SK-MEL-5 (cell line): ENCODE data around the gene ZDBF2. TPM values are rescaled to one million over a fixed set of nuclear protein-coding genes. Genes with fewer than 3 reads are reported as not detected.
"Not testable (repeated sequence)": the region's sequence is repeated elsewhere in the genome, so short reads cannot be mapped to it uniquely, and the experiment has no call there.

Source experiments
- DNase-seq: peaks from one replicate; pipeline ENCODE4 v3.0.0-alpha.2; 2016; ENCODE audit warnings: low read depth, low spot score
- in situ Hi-C: cut with HindIII; loops from 2 replicates; pipeline ENCODE4 v1.10.0; 2016; ENCODE audit warnings: low sequenced_read_pairs, high pct_unique_total_duplicates, low pct_unique_long_range_greater_than_20kb
- total RNA-seq: library from RNA; depleted of rRNA; stranded (reverse); fragments of >200 nt; shearing (Covaris generic); gene quantifications from 2 replicates; pipeline ENCODE4 v1.2.3, GENCODE V29; 2014

The ZDBF2 gene
- total RNA-seq, 1 experiment from 2014 or later = 13.1 TPM

DNA sequence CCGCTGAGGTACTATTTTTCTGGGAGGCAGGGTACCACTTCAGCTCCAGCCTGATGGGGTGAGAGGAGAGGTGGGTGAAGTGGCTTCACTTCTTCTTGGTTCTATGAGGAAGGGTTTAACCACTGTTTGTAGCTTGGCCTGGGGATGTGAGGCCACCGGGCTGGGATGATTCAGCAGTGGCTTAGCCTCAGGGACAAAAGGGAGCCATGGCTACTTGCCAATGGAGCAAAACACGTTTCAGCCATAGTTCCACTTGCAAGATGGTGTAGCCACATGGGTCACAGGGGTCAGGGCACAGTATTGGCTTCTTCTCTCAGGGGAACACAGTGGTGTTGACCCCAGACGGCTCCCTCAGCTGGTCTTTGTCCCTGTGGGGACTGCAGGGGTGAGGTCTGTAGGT is 14.9 kb downstream of the ZDBF2 start:
- in situ Hi-C loops = no loop called here
- DNase-seq = no peak

DNA sequence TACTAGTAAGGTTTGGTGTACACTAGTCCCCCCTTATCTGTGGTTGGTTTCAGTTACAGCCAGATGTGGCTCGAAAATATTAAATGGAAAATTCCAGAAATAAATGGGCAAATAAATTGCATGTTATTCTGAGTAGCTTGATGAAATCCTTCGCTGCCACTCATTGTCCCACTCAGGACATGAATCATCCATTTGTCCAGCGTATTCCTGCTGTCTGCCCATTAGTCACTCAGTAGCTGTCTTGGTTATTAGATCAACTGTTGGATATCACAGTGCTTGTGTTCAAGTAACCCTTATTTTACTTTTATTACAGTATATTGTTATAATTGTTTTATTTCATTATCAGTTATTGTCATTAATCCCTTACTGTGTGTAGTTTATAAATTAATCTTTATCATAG is 21.7 kb downstream of the ZDBF2 start:
- DNase-seq = no peak

DNA sequence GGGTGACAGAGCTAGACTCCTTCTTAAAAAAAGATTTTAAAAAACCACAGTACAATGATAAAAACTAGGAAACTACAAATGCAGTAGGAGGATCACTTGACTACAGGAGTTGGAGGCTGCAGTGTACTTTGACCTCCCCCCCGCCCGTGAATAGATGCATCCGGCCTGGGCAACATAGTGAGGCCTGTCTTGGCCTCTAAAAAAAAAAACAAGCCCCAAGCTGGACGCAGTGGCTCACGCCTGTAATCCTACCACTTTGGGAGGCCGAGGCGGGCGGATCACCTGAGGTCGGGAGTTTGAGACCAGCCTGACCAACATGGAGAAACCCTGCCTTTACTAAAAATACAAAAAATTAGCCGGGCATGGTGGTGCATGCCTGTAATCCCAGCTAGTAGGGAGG is 25.1 kb downstream of the ZDBF2 start:
- in situ Hi-C loops, DNase-seq: not testable (repeated sequence)

More for the DNA sequence above, 21.7 kb downstream of the ZDBF2 start:
- in situ Hi-C loops = no loop called here

DNA sequence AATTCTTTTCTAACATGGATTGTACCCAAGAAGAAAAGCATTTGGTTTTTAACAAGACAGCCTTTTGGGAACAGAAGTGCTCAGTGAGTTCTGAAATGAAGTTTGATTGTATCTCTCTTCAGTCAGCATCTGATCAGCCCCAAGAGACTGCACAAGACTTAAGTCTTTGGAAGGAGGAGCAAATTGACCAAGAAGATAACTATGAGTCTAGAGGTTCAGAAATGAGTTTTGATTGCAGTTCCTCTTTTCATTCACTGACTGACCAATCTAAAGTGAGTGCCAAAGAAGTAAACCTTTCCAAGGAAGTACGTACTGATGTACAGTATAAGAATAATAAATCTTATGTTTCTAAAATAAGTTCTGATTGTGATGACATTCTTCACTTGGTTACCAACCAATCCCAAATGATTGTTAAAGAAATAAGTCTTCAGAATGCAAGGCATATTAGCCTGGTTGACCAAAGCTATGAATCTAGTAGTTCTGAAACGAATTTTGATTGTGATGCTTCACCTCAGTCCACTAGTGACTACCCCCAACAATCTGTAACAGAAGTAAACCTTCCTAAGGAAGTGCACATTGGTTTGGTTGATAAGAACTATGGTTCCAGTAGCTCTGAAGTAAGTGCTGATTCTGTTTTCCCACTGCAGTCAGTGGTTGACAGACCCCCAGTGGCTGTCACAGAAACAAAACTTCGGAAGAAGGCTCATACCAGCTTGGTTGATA is 31.2 kb downstream of the ZDBF2 start:
- in situ Hi-C loops = no loop called here
- DNase-seq = no peak

DNA sequence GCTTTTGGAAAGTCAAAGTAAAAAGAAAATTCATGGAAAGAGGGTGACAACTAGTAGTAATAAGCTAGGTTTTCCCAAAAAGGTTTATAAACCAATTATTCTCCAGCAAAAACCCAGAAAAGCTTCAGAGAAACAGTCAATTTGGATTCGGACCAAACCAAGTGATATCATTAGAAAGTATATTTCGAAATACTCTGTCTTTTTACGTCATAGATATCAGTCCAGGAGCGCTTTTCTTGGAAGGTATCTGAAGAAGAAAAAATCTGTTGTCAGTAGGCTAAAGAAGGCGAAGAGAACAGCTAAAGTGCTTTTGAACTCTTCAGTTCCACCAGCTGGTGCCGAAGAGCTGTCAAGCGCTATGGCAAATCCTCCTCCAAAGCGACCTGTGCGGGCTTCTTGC is 36.6 kb downstream of the ZDBF2 start:
- in situ Hi-C loops = no loop called here
- no peak for DNase-seq

DNA sequence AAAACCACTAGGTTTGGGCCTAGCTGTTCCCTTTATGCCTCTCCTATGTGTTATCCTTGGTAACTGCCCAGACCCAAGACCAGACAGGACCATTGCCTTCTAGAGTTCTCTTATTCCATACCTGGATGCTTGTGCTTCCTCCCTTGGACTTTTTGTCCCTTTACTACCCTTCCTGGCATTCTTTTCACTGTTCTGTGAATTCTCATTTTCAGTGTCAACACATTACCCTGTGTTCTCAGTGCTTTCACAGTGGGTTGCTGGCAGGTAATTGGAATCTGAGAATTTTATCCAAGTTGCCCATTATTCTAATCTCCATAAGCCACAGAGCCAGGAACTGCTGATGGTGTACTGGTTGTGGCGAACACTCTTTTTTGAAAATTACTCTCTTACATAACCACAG is 41.7 kb downstream of the ZDBF2 start:
- in situ Hi-C loops = no loop called here
- DNase-seq = no peak

DNA sequence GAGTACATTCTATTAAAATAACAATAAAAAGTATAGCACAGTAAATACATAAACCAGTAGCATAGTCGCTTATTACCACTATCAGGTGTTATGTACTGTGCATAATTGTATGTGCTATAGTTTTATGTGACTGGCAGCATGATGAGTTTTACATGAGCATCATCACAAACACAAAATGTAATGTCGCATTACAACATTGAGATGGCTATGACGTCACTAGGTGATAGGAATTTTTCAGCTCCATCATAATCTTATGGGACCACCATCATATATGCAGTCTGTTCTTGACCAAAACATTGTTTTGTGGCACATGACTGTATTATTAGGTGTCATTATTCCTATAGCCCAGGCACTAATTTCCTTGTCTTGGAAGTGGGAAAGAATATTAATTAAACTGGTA is 48.6 kb downstream of the ZDBF2 start:
- in situ Hi-C loops = no loop called here
- DNase-seq = no peak

DNA sequence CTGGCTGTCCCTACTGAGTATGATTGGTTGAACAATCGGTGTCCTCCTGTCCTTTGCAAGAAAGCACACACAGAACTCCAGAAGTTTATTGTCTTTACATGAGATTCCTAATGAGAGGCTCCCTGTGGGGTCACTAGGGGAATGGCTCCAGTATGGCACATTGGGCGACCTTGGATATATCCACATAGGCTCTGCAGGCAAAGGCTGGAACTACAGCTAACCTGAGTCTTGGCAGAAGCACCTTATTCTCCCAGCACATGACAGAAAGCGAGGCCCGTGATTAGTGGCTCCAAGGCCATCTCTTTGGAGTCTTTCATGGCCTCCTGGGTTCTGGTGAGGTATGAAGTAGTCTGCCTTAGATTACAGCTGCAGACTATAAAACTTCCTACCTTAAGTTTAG is 49.0 kb downstream of the ZDBF2 start:
- in situ Hi-C loops = no loop called here
- DNase-seq = peak; percentile 16

DNA sequence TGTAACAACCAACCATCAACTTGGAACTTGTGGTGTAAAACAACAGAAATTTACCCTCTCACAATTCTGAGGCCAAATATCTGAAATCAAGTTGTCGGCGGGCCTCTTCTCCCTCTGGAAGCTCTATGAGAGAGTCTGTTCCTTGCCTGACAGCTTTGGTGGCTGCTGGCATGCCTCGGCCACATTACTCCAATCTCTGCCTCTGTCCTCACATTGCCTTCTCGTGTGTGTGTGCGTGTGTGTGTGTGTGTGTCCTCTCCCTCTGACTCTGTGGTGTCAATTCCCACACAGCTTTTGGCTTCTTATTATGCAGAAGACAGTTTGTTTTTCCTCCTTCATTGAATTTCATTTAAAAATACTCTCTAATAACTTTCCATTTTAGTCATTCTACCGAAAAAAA is 50.4 kb downstream of the ZDBF2 start:
- in situ Hi-C loops = no loop called here
- DNase-seq = no peak

DNA sequence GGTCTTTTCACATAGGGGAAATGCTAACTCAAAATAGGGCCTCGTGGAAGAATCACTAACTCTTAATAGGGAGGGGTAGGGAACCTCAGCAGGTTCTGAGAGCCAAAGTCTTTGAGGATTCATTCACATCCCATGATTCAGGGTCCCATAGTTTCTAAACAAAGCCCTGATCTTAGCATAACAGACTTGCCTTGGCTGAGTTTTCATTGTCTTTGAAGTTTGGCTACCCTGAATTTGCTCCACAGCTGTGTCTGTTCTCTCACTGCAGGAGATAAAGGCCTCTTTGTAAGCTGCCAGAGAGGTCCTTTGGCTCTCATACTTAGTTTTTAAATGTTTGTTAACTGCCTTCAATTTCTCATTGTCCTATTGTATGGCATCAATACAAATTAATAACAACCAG is 54.5 kb downstream of the ZDBF2 start:
- in situ Hi-C loops = no loop called here
- DNase-seq = peak; percentile 35

DNA sequence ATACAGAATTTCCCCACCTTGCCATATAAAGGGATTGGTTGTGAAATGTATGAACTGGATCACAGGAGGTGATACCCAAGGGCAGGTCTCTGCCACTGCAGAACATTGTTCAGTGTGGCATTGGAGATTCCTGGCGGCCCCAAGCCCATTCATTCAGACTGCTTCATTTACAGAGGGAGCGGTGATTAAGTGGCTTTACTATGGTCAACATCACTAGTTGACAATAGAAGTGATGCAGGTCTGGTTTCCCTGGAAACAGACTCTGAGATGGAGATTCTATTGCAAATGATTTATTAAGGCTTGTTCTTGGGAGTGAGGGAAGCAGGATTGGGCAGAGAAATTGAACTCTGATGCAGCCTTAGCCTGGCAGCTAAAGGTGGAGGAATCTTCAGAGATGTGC is 62.4 kb downstream of the ZDBF2 start:
- no peak for DNase-seq
- in situ Hi-C loops = no loop called here

DNA sequence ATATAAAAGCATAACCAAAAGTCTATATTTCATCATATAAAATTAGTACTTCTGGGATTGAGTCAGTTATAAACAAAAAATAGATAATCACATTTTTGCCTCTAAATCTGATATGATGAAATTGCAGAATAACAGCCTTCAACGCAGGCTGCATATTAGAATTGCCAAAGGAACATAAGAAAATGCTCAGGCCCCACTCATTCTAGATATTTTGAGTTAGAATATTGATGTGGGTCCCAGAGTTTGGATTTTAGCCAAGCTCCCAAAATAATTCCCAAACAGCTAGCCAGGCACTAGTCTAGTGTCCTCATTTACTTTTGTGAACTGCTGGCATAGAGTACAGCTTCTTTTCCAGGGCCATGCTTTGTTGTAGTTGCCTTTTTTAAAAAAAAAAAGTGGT is 63.5 kb downstream of the ZDBF2 start:
- in situ Hi-C loops = no loop called here
- DNase-seq = no peak

DNA sequence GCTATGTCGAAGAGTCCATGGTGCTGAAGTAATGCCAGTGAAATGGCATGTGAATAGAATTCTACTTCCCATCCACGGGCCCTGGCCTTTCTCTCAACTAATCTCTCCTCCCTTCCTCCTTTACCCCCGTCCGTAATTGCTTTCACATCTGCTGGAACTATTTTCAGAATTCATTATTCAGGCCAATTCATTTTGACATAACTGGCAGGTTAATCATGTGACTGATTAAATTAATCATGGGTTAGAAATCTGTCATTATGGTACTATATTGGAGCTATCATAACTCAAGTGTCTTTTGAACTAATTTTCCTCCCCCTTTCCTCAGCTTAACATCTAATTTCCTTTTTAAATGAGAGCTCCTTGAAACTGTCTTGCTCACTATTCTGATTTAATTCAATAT is 66.9 kb downstream of the ZDBF2 start:
- in situ Hi-C loops = no loop called here
- no peak for DNase-seq

DNA sequence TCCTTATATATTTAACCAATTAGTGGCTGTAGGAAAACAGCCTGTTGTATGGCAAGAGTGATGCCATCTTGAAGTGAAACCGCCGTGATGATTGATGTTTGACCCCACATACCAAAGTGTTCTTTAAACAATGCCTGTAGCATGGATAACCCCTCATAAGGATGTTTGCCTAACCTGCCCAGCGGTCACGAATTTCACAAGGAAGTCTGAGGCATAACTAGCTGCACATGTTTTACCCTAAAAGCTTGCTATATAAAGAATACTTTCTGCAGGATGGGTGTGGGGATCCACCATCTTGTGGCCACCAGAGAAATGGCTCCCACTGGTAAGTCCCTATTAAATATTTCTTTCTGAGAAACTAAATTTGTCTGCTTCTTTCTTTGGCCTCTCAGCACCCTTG is 68.7 kb downstream of the ZDBF2 start:
- in situ Hi-C loops = no loop called here
- no peak for DNase-seq

DNA sequence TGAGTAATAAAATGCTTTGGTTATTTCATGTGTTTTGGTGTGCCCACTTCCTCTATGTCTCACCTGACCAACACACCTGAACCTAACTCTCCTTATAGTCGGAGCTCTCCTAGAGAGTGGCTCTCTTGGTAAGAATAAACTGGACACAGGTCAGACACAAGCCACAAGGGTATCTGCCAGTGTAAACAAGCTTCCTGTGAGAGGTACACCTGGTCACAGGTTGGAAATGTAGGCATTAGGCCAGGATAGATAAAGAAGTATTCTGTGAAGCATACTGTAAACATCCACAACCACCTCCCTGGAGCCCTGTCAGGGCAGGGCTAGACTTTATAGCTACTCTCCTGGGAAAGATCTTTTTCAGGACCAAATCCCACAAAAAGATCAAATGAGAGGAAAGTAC is 69.4 kb downstream of the ZDBF2 start:
- in situ Hi-C loops = no loop called here
- no peak for DNase-seq

DNA sequence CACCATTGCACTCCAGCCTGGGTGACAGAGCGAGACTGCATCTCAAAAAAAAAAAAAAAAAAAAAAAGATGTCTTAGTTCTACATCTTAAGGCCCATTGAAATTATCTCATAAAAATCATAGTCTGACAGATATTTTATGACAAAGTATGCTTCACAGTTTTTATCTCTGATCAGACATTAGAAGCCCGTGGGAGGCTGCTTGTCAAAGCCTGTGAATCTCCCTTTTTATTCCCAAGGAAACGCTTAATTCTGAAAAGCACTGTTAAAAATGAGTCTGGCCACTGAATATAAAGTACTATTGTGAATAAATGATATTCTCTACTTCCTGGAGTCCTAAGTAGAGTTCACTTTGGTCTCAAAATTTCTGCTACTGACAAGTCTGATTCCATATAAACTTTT is 71.1 kb downstream of the ZDBF2 start:
- in situ Hi-C loops = no loop called here
- no peak for DNase-seq

DNA sequence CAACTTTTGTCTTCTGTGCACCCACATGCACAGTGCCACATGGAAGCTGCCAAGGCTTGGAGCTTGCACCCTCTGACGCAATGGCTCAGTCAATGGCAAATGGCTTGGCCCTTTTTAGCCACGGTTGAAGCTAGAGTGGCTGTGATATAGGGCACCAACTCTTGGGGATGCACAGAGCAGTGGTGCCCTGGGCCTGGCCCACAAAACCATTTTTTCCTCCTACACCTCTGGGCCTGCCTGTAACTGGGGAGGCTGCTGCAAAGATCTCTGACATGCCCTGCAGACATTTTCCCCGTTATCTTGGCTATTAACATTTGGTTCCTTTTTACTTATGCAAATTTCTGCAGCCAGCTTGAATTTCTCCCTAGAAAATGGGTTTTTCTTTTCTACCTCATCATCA is 74.9 kb downstream of the ZDBF2 start:
- in situ Hi-C loops = no loop called here

DNA sequence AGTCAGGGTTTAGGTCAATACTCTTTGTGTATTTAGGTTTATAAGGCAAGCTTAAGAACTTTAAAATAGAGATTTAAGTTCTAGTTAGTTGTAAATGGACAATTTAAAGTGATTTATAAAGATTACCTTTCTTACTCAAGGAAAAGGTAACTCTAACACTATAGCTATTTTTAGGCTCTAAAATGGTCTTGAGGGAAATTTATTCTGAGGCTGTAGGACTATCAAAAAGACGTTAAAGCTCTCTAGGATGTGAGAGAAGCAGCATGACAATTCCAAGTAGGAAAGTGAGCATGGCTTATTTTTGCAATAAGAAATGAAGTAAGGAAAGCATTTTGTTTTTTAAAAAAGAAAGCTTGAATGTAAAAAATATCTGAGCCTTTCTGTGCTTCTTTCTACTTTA is 78.1 kb downstream of the ZDBF2 start:
- no peak for DNase-seq
- in situ Hi-C loops = no loop called here

More for the DNA sequence above, 74.9 kb downstream of the ZDBF2 start:
- DNase-seq = no peak

DNA sequence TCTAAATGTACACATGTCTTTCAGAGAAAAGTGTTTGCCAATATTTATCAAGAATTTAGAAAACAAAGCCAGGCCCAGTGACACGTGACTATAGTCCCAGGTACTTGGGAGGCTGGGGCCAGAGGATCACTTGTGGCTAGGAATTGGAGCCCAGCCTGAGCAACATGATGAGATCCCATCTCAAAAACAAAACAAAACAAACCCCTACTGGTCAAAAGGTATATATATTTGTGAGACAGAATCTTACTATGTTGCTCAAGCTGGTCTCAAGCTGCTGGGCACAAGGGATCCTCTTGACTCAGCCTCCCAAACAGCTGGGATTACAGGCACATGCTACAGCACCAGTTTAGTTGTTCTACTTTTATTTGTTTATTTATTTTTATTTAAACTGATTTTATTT is 79.2 kb downstream of the ZDBF2 start:
- in situ Hi-C loops = no loop called here
- DNase-seq = peak; percentile 22

DNA sequence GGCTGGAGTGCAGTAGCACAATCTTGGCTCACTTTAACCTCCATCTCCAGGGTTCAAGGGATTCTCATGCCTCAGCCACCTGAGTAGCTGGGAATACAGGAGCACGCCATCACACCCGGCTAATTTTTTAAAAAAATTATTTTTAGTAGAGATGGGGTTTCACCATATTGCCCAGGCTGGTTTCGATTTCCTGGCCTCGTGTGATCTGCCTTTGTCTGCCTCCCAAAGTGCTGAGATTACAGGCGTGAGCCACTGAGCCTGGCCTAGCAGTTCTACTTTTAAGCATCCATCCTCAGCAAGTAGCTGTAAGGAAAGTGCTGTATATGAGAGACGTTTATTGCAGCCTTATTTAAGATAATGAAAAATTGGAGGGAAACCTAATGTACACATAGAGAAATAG is 79.7 kb downstream of the ZDBF2 start:
- no peak for DNase-seq
- in situ Hi-C loops = no loop called here
